ENCODE results near the gene TNIK.

GRCh38 chr3:171301002-171301401 is 159.2 kb downstream of the TNIK start:
- TF ChIP-seq HMG20A (CRISPR knock-in tag; IDR thresholded peaks at IDR 0.05; ENCODE audit: borderline replicate concordance) = no peak
- no peak for TF ChIP-seq FOSL1 (CRISPR knock-in tag; IDR thresholded peaks at IDR 0.05; ENCODE audit: borderline replicate concordance)
- TF ChIP-seq PHF5A (CRISPR knock-in tag; IDR thresholded peaks at IDR 0.05; ENCODE audit: low read depth, unreplicated experiment) = no peak
- TF ChIP-seq ZNF777 (CRISPR knock-in tag; IDR thresholded peaks at IDR 0.05) = no peak
- no peak for TF ChIP-seq ZKSCAN5 (CRISPR knock-in tag; IDR thresholded peaks at IDR 0.05)
- no peak for TF ChIP-seq EED (CRISPR knock-in tag; IDR thresholded peaks at IDR 0.05)
- TF ChIP-seq POLR2G (IDR thresholded peaks at IDR 0.05; ENCODE audit: low read depth, low read length) = no peak
- TF ChIP-seq U2AF2 (IDR thresholded peaks at IDR 0.05; ENCODE audit: low read depth, low read length) = no peak
- TF ChIP-seq ZNF274 (CRISPR knock-in tag; IDR thresholded peaks at IDR 0.05) = no peak
- no peak for TF ChIP-seq ERF (CRISPR knock-in tag; IDR thresholded peaks at IDR 0.05)
- no peak for TF ChIP-seq RAD21 (CRISPR knock-in tag; IDR thresholded peaks at IDR 0.05)
- TF ChIP-seq MAZ (IDR thresholded peaks at IDR 0.05; ENCODE audit: borderline replicate concordance, low read depth, low read length) = no peak
- TF ChIP-seq MAZ (CRISPR knock-in tag; IDR thresholded peaks at IDR 0.05; ENCODE audit: low read depth) = no peak
- TF ChIP-seq ZNF841 (CRISPR knock-in tag; IDR thresholded peaks at IDR 0.05; ENCODE audit: borderline replicate concordance) = no peak

All from HepG2 (cell line).